DLD1 (cell line): ENCODE measurements around the gene SSBP3.

ENCODE experiments used
- in situ Hi-C: cut with HindIII; loops from 2 replicates; pipeline ENCODE4 v1.10.0; 2017; ENCODE audit warnings: low sequenced_read_pairs

The SSBP3 gene

DNA sequence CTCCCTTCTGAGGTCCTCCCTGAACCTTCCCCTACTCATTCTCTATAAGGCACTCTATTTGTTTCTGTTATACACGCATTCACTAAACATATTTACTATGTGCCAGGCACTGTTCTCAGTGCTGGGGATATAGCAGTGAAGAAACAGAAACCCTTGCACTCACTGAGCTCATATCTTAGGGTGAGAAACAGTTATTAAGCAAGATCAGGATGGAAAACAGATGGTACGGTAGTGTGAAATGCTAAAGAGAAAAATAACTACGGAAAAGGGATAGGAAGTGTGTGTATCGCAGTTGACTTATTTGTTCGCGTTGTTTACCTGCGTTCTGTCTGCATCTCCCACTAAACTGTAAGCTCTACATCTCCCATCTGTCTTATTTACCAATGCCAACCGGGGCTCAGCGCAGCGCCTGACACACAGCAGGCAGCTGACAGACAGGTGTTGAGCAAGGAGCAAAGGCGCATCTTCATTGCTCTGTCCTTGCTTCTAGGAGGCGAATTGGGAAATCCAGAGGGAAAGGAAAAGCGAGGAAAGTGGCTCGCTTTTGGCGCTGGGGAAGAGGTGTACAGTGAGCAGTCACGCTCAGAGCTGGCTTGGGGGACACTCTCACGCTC is 206.9 kb downstream of the SSBP3 start:
- in situ Hi-C loops, result no loop called here

DNA sequence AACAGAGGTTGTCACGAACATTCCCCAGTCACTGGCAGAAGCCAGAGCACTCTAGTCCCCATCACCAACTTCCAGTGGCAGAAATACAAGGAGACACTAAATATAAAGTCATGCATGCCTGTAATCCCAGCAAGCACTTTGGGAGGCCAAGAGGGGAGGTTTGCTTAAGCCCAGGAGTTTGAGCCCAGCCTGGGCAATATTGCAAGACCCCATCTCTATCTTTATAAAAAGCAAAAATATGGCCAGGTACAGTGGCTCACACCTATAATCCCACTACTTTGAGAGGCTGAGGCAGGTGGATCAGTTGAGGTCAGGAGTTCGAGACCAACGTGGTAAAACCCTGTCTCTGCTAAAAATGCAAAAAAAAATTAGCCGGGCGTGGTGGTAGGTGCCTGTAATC is 212.7 kb downstream of the SSBP3 start:
- in situ Hi-C loops, result no loop called here

DNA sequence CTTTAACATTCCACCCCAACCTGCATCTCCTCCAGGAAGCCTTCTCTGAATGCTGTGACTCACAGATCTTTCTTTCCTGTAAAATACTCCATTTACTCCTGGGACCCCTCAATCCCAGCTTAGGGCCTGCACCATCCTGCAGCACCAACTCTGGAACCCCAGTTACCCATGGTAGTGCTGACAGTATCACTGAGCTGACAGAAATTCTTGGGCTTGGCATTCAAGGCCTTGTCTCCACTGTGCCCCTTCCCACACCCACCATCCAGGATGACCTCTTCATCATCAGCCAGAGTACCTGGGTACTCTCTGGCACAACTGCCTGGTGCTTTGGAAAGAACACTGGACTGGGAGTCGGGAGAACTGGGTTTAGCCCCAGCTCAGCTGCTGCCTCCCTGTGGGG is 214.7 kb downstream of the SSBP3 start:
- in situ Hi-C loops, result no loop called here

DNA sequence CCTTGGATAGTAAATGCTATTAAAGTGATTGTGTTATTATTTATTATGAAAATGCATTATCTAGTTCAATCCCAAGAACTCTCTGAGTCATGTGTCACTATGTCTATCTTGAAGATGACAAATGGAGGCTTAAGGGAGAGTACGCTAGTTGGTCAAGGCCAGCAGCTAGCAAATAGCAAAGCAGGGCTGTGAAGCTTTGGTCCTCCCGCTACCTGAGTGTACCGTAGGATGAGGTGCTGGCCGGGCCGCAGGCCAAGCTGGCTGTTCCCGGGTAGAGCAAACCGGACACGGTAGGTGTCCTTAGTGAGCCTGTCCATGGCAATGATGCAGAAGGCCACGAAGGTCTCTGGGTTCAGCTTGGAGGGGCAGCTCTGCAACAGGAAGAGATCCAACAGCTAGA is 215.7 kb downstream of the SSBP3 start:
- in situ Hi-C loops, result no loop called here

DNA sequence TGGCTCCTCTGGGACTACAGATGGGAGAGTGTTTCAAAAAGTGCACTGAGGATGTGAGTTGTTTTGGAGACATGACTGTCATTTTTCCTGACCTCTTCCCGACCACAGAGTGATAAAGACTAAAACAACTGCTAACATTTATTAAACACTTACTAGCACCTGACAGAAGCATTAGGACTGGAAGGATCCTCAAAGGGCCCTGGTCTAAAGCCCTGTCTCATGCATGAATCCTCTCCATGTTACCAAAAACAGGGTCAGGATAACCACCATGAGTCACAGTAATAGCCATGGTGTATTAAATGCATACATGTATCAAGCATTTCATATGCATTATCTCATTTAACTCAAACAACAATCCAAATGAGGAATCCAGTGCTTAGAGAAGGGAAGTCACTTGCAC is 217.9 kb downstream of the SSBP3 start:
- in situ Hi-C loops, result no loop called here

DNA sequence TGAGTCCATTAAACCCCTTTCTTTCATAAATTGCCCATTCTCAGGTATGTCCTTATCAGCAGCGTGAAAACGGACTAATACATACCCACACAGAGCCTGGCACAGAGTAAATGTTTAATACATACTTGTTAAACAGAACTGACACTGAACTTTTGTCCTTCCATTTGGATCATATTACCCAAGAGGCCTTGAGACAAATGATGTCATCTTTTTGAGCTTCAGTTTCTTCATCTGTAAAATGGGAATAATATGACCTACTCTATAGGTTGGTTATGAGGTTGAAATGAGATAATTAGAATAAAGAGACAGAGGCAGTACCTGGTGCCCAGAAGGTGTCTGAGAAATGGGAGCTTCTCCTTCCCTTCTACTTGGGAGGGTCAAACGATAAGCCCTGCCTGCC is 220.1 kb downstream of the SSBP3 start:
- in situ Hi-C loops, result no loop called here

DNA sequence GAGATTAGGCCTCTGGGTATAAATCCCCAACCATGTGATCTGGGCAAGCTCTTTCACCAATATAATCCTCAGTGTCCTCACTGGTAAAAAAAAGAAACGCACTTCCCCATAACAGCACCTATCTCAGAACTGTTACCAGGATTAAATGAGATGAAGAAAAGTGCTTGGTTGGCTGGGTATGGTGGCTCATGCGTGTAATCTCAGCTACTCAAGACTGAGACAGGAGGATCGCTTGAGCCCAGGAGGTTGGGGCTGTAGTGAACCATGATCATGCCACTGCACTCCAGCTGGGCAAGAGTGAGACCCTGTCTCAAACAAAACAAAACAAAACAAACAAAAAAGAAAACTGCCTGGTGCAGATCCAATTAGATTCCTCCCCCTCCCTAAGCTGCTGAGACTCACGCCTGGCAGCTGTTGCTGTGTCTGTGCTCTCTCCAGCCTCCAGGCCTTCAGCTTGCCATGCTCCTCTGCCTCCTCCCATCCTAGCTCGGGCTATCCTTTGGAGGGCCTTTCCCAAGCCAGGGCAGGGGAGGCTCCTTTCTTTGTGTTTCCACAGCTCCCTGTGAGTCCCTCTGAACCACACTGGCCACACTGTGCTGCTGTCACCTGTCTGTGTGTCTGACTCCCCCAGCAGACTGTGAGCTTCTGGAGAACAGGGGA is 225.4 kb downstream of the SSBP3 start:
- in situ Hi-C loops, result no loop called here

DNA sequence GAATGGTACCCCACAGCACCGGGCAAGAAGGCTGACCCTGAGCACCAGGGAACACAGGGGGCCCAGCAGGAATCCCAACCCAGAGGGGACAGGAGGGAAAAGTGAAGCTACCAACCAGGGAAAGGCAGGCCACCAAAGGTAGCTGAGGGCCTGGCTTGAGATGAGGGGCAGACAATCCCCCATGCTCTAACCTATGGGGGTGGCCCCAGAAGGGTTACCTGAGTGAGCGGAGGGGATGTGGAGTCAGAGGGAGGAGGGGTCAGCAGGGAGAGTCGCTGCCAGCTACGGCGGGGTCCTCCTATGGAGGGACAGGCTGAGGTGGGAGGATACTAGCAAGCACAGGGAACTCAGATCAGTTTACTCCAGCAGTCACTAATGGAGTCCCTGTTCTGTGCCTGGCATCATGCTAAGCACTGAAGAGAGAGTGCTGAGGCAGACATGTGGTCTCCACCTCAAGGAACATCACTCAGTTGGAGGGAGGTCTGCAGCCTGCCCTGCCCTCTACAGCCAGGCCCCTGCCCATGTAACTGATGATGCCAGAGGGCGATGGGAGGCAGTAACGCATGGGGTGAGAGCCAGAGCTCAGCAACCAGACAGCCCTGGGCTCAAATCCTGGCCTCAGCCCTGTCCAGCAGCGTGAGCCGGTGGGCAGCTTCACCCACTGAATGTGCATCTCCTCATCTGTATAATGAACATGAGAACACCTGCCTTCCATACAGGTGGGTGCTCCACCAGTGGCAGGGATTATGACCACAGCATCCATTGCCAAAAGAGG is 227.7 kb downstream of the SSBP3 start:
- in situ Hi-C loops, result no loop called here

DNA sequence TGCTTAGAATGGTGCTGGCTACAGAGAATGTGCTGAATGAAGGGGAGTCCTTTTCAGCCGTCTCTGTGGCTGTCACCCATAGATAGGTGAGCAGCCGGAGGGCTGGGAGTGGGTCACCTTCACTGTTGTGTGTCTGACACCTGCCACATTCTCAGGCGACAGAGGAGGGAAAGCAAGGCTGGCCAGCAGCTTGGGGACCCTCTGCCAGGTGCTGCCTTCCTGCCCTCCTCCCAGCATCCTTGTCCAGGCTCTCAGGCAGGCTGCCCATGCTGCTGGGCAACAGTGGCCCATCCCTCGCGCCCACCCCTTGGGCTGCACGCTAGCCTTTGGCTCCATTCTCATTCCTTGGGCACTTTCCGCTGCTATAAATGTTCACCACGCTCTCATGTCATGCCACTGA is 228.5 kb downstream of the SSBP3 start:
- in situ Hi-C loops, result no loop called here

DNA sequence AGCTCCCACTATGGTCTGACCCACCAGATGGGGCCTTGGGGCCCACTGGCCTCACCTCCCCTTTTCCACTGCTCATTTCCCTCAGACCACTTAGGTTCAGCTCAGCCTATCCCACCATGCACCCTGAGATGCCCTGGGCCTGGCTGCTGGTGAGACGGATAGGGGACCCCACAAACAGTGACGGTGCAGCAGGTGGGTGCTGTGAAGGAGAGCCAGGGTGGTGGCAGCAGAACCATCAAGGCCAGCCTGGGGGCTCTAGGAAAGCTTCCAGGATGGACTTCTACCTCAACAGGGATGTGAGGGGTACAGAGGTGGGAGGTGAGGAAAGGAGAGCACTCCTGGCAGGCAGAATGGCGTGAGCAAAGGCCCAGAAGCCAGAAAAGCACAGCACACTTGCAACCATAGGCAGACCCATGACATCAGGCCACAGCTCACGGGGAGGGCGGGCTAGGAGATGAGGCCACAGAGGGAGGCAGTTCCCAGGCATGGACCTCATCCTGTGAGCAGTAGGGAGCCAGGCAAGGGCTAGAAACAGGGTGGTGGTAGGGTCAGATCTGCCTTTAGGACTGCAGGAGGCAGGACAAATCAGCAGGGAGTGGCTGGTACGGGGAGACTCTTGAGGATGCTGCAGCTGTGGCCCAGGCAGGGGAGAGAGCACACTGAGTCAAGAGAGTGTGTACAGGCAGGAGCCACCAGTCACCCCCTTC is 229.4 kb downstream of the SSBP3 start:
- in situ Hi-C loops, result no loop called here
